Mammary epithelial cell (primary cell): ENCODE results near the gene USP54.

Source experiments
- CTCF ChIP-seq, 2 donors: IDR thresholded peaks in 1 of 2; conservative IDR thresholded peaks in 1 of 2; 2 replicates each; pipeline ENCODE4 v1.5.1; 2011 to 2012; ENCODE audit warnings: inconsistent platforms in 2 of 2, low read length in 2 of 2, mild to moderate bottlenecking in 2 of 2, control low read depth in 1 of 2, low read depth in 1 of 2; ENCODE audit not compliant: insufficient read depth in 1 of 2; ENCODE audit errors: extremely low read depth in 1 of 2
- EZH2 ChIP-seq: IDR thresholded peaks from 2 replicates; pipeline ENCODE4 v1.6.1; 2012; ENCODE audit warnings: low read length, inconsistent platforms, borderline replicate concordance

- TF ChIP-seq CTCF (conservative IDR thresholded peaks at IDR 0.05 in 1 of 2, IDR thresholded peaks at IDR 0.05 in 1 of 2; ENCODE audit: extremely low read depth in 1 of 2, insufficient read depth in 1 of 2, low read depth in 1 of 2, low read length in 2 of 2) (no peak), EZH2 (no peak)
Measured at GRCh38 chr10:73537288-73537687, 53.9 kb downstream of the USP54 start.
